Esophagus squamous epithelium (tissue), 4 donors: Measurements from ENCODE around the gene SLC39A13.

Experiments
- POLR2A ChIP-seq, 4 donors: fragments of 450-650 bp; IDR thresholded peaks; one replicate each; pipeline ENCODE4 v1.6.1; 2017; ENCODE audit warnings: antibody characterized with exemption in 4 of 4, mild to moderate bottlenecking in 4 of 4, moderate library complexity in 3 of 4
- TF ChIP-seq, protein P1 (sequence below), 6 experiments: fragments of 450-650 bp in 4 of 6; fragments of 200-600 bp in 2 of 6; sonication (generic) in 2 of 6; IDR thresholded peaks; one replicate each; pipeline ENCODE4 v1.5.1; 2016 to 2019; ENCODE audit warnings: antibody characterized with exemption in 6 of 6, mild to moderate bottlenecking in 4 of 6, moderate library complexity in 4 of 6

DNA sequence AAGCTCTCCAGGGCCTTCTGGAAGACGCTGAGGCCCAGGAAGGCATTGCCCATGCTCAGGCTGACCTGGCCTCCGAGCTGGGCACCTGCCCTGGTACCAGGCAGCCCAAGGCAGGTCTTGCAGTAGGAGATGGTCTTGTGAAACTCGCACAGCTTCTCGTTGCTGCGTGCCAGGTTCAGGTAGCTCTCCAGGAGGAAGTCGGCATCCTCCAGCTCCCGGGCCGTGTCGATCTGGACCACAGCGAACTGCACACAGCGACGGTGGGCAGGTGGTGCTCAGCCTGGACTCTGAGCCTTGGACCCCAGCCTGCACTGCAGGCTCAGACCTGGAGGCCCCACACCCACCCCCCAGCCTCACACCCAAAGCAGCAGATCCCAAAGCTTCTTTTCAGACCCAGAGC lies 39.5 kb downstream of the SLC39A13 start:
- TF ChIP-seq, protein P1, sequence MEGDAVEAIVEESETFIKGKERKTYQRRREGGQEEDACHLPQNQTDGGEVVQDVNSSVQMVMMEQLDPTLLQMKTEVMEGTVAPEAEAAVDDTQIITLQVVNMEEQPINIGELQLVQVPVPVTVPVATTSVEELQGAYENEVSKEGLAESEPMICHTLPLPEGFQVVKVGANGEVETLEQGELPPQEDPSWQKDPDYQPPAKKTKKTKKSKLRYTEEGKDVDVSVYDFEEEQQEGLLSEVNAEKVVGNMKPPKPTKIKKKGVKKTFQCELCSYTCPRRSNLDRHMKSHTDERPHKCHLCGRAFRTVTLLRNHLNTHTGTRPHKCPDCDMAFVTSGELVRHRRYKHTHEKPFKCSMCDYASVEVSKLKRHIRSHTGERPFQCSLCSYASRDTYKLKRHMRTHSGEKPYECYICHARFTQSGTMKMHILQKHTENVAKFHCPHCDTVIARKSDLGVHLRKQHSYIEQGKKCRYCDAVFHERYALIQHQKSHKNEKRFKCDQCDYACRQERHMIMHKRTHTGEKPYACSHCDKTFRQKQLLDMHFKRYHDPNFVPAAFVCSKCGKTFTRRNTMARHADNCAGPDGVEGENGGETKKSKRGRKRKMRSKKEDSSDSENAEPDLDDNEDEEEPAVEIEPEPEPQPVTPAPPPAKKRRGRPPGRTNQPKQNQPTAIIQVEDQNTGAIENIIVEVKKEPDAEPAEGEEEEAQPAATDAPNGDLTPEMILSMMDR (IDR thresholded peaks at IDR 0.05): no peak
- TF ChIP-seq POLR2A (IDR thresholded peaks at IDR 0.05): no peak
